HG03159 (cell line): ENCODE measurements around the gene HNF1B.

Experiments
- ATAC-seq: cut with Tn5 transposase; IDR thresholded peaks from one replicate; pipeline ENCODE4 v1.9.1; 2021; ENCODE audit warnings: mild to moderate bottlenecking, moderate library complexity; ENCODE audit not compliant: unreplicated experiment

Gene HNF1B

GRCh38 chr17:37737081-37737480 lies 7.8 kb downstream of the HNF1B start:
- no peak for ATAC-seq

- no peak for ATAC-seq
Observed at GRCh38 chr17:37736428-37736827, 8.4 kb downstream of the HNF1B start.

- ATAC-seq, result no peak
Observed at GRCh38 chr17:37735165-37735564, 9.7 kb downstream of the HNF1B start.

GRCh38 chr17:37732316-37732715 lies 12.5 kb downstream of the HNF1B start:
- no peak for ATAC-seq

- no peak for ATAC-seq
Observed at GRCh38 chr17:37731056-37731455, 13.8 kb downstream of the HNF1B start.

GRCh38 chr17:37729905-37730304 lies 15.0 kb downstream of the HNF1B start:
- ATAC-seq, result no peak

- ATAC-seq, result no peak
Observed at GRCh38 chr17:37726891-37727675, 17.8 kb downstream of the HNF1B start.

GRCh38 chr17:37726248-37726647 lies 18.6 kb downstream of the HNF1B start:
- ATAC-seq, result no peak

GRCh38 chr17:37725601-37726146 lies 19.2 kb downstream of the HNF1B start:
- ATAC-seq, result no peak

GRCh38 chr17:37725021-37725595 lies 19.8 kb downstream of the HNF1B start:
- ATAC-seq, result no peak

- no peak for ATAC-seq
Observed at GRCh38 chr17:37720989-37721388, 23.9 kb downstream of the HNF1B start.

GRCh38 chr17:37719866-37720265 lies 25.0 kb downstream of the HNF1B start:
- no peak for ATAC-seq

GRCh38 chr17:37718324-37719048 lies 26.4 kb downstream of the HNF1B start:
- ATAC-seq, result no peak

GRCh38 chr17:37717627-37718323 lies 27.1 kb downstream of the HNF1B start:
- ATAC-seq, result no peak

GRCh38 chr17:37714897-37715296 lies 30.0 kb downstream of the HNF1B start:
- ATAC-seq, result no peak

- no peak for ATAC-seq
Observed at GRCh38 chr17:37713624-37714023, 31.2 kb downstream of the HNF1B start.

- ATAC-seq, result no peak
Observed at GRCh38 chr17:37713028-37713431, 31.8 kb downstream of the HNF1B start.

GRCh38 chr17:37711113-37711512 lies 33.7 kb downstream of the HNF1B start:
- ATAC-seq, result no peak

GRCh38 chr17:37710344-37710886 lies 34.4 kb downstream of the HNF1B start:
- no peak for ATAC-seq

GRCh38 chr17:37708616-37709212 lies 36.1 kb downstream of the HNF1B start:
- no peak for ATAC-seq
